ENCODE measurements around the gene SFXN2. TPM values are rescaled to one million over a fixed set of nuclear protein-coding genes. Genes with fewer than 3 reads are reported as not detected.
"Not testable (repeated sequence)": the region's sequence is repeated elsewhere in the genome, so short reads cannot be mapped to it uniquely, and the experiment has no call there.

SFXN2 gene
- total and polyA plus RNA-seq, 2 experiments from 2014 or later = 12.3 to 17.5 TPM

- H4K20me1 ChIP-seq (ENCODE audit: insufficient read depth, poor library complexity, severe bottlenecking) = no peaks in the 10 kb centered on the region
- H3K4me1 ChIP-seq (ENCODE audit: insufficient read depth) = peaks cover 16% of the 10 kb centered on the region
- H2AFZ ChIP-seq = no peak overlapping the region
- no peaks in the 10 kb centered on the region for H3K27me3 ChIP-seq
- no peak overlapping the region for H3K27ac ChIP-seq
- DNase-seq (ENCODE audit: low spot score) = no peak
- WGBS (ENCODE audit: low lambda C conversion rate, missing lambda C conversion rate) = 93% methylated on average over 4 of the region's 4 CpGs
- H3K79me2 ChIP-seq = no peaks in the 10 kb centered on the region
- no peaks in the 10 kb centered on the region for H3K36me3 ChIP-seq (replicated peaks; ENCODE audit: insufficient read depth, low read depth)
- no peaks in the 10 kb centered on the region for H3K9me3 ChIP-seq (ENCODE audit: low read depth)
- no peak overlapping the region for H3K4me3 ChIP-seq
- TF ChIP-seq, protein P1, sequence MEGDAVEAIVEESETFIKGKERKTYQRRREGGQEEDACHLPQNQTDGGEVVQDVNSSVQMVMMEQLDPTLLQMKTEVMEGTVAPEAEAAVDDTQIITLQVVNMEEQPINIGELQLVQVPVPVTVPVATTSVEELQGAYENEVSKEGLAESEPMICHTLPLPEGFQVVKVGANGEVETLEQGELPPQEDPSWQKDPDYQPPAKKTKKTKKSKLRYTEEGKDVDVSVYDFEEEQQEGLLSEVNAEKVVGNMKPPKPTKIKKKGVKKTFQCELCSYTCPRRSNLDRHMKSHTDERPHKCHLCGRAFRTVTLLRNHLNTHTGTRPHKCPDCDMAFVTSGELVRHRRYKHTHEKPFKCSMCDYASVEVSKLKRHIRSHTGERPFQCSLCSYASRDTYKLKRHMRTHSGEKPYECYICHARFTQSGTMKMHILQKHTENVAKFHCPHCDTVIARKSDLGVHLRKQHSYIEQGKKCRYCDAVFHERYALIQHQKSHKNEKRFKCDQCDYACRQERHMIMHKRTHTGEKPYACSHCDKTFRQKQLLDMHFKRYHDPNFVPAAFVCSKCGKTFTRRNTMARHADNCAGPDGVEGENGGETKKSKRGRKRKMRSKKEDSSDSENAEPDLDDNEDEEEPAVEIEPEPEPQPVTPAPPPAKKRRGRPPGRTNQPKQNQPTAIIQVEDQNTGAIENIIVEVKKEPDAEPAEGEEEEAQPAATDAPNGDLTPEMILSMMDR (IDR thresholded peaks at IDR 0.05; ENCODE audit: poor library complexity) = no peak
- TF ChIP-seq EZH2 (IDR thresholded peaks at IDR 0.05; ENCODE audit: borderline replicate concordance) (no peak), EZH2phosphoT487 (IDR thresholded peaks at IDR 0.05; ENCODE audit: low read depth, severe bottlenecking, unreplicated experiment) (no peak)
- no peak overlapping the region for H3K4me2 ChIP-seq
- no peaks in the 10 kb centered on the region for H3K9me2 ChIP-seq (replicated peaks; ENCODE audit: insufficient read depth)
These were observed 31.5 kb upstream of the SFXN2 start for GRCh38 chr10:102682981-102683380.

DNA sequence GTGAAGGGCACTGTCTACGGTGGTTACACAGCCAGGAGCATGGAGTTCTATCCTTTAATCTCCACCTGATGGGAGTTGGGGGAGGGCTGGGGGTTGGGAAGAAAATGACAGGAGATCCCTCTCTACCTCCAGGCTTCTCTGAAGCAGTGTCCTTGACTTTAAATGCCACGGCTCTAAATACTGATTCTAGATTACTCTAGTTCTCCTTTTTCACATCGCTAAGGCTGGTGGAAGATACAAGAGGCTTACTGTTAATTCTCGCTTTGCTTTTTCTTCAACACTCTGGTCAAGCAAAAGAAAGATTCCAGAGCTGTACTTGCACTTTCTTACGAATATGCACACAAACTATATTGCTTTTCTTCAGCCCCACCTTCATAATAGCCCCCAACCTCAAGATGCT lies 30.7 kb upstream of the SFXN2 start:
- DNase-seq (ENCODE audit: low spot score) = no peak
- no peak overlapping the region for H3K27ac ChIP-seq
- no peaks in the 10 kb centered on the region for H3K9me2 ChIP-seq (replicated peaks; ENCODE audit: insufficient read depth)
- no peak overlapping the region for H2AFZ ChIP-seq
- peaks cover 9% of the 10 kb centered on the region for H3K4me1 ChIP-seq (ENCODE audit: insufficient read depth)
- no peak overlapping the region for H3K4me2 ChIP-seq
- H3K4me3 ChIP-seq = no peak overlapping the region
- no peaks in the 10 kb centered on the region for H3K79me2 ChIP-seq
- no peaks in the 10 kb centered on the region for H3K36me3 ChIP-seq (replicated peaks; ENCODE audit: insufficient read depth, low read depth)
- TF ChIP-seq EZH2 (IDR thresholded peaks at IDR 0.05; ENCODE audit: borderline replicate concordance) (no peak), EZH2phosphoT487 (IDR thresholded peaks at IDR 0.05; ENCODE audit: low read depth, severe bottlenecking, unreplicated experiment) (no peak)
- TF ChIP-seq, protein P1 (IDR thresholded peaks at IDR 0.05; ENCODE audit: poor library complexity) = no peak
- no peaks in the 10 kb centered on the region for H3K27me3 ChIP-seq
- no peaks in the 10 kb centered on the region for H4K20me1 ChIP-seq (ENCODE audit: insufficient read depth, poor library complexity, severe bottlenecking)
- no peaks in the 10 kb centered on the region for H3K9me3 ChIP-seq (ENCODE audit: low read depth)
- WGBS (ENCODE audit: low lambda C conversion rate, missing lambda C conversion rate) = 88% methylated on average over 5 of the region's 5 CpGs

GRCh38 chr10:102691285-102692066 lies 23.0 kb upstream of the SFXN2 start:
- Histone ChIP-seq H3K79me2 (no peaks in the 10 kb centered on the region), H3K9me2 (replicated peaks; ENCODE audit: insufficient read depth) (no peaks in the 10 kb centered on the region), H3K9me3 (ENCODE audit: low read depth) (no peaks in the 10 kb centered on the region), H3K27me3 (no peaks in the 10 kb centered on the region), H4K20me1 (ENCODE audit: insufficient read depth, poor library complexity, severe bottlenecking) (no peaks in the 10 kb centered on the region), H2AFZ (no peak overlapping the region), H3K4me1 (ENCODE audit: insufficient read depth) (no peaks in the 10 kb centered on the region), H3K36me3 (replicated peaks; ENCODE audit: insufficient read depth, low read depth) (no peaks in the 10 kb centered on the region), H3K4me3 (no peak overlapping the region), H3K27ac (peak overlapping the region; percentile 28), H3K4me2 (no peak overlapping the region)
- WGBS (ENCODE audit: low lambda C conversion rate, missing lambda C conversion rate) = 87% methylated on average over 8 of the region's 8 CpGs
- no peak for DNase-seq (ENCODE audit: low spot score)
- TF ChIP-seq, protein P1 (IDR thresholded peaks at IDR 0.05; ENCODE audit: poor library complexity) = no peak
- TF ChIP-seq EZH2phosphoT487 (IDR thresholded peaks at IDR 0.05; ENCODE audit: low read depth, severe bottlenecking, unreplicated experiment) (no peak), EZH2 (IDR thresholded peaks at IDR 0.05; ENCODE audit: borderline replicate concordance) (no peak)

DNA sequence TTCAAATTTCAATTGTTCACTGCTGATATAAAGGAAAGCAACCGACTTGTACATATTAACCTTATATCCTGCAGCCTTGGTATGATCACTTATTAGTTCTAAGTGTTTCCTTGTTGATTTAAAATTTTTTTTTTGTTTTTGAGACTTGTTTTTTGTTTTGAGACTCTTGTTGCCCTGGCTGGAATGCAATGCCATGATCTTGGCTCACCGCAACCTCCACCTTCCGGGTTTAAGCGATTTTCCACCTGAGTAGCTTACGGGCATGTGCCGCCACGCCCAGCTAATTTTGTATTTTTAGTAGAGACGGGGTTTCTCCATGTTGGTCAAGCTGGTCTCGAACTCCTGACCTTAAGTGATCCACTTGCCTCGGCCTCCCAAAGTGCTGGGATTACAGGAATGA lies 19.0 kb upstream of the SFXN2 start:
- 98% methylated on average over 10 of the region's 10 CpGs for WGBS (ENCODE audit: low lambda C conversion rate, missing lambda C conversion rate)

More for the DNA sequence above, 19.0 kb upstream of the SFXN2 start:
- not testable (repeated sequence) for H3K9me2 ChIP-seq (replicated peaks; ENCODE audit: insufficient read depth); H3K27me3 ChIP-seq; H3K4me2 ChIP-seq; H3K79me2 ChIP-seq; H3K27ac ChIP-seq; H3K9me3 ChIP-seq (ENCODE audit: low read depth); H3K36me3 ChIP-seq (replicated peaks; ENCODE audit: insufficient read depth, low read depth); H2AFZ ChIP-seq; H3K4me1 ChIP-seq (ENCODE audit: insufficient read depth); H3K4me3 ChIP-seq; H4K20me1 ChIP-seq (ENCODE audit: insufficient read depth, poor library complexity, severe bottlenecking); DNase-seq (ENCODE audit: low spot score)

Data from hepatocyte (in vitro differentiated cells).